ENCODE results near the gene TNFRSF1B.
A peak's percentile ranks its signal among the peaks of the same experiment; 100 is the strongest.

Gene TNFRSF1B

GRCh38 chr1:12230549-12231275, 63.9 kb downstream of the TNFRSF1B start:
- Histone ChIP-seq H3K9ac (ENCODE audit: low read depth, low read length) (no peak overlapping the region), H3K36me3 (ENCODE audit: control insufficient read depth, insufficient read depth, low read length) (peaks cover 5% of the 10 kb centered on the region; the same call in 1 of the 2 replicates), H3K4me1 (ENCODE audit: control insufficient read depth, insufficient read depth, low read length) (peaks cover 9% of the 10 kb centered on the region), H3K27me3 (ENCODE audit: control insufficient read depth, insufficient read depth, low read length) (no peaks in the 10 kb centered on the region), H3K4me3 (ENCODE audit: low read depth, low read length) (peak overlapping the region; percentile 87), H3K9me3 (ENCODE audit: control insufficient read depth, insufficient read depth, low read length) (no peaks in the 10 kb centered on the region), H3K27ac (ENCODE audit: low read depth, low read length) (peak overlapping the region; percentile 55)

GRCh38 chr1:12231276-12231595, 64.4 kb downstream of the TNFRSF1B start:
- H3K4me3 ChIP-seq (ENCODE audit: low read depth, low read length): peak overlapping the region; percentile 87
- no peak overlapping the region for H3K9ac ChIP-seq (ENCODE audit: low read depth, low read length)
- peaks cover 5% of the 10 kb centered on the region for H3K36me3 ChIP-seq (ENCODE audit: control insufficient read depth, insufficient read depth, low read length)
- no peaks in the 10 kb centered on the region for H3K27me3 ChIP-seq (ENCODE audit: control insufficient read depth, insufficient read depth, low read length)
- H3K4me1 ChIP-seq (ENCODE audit: control insufficient read depth, insufficient read depth, low read length): peaks cover 9% of the 10 kb centered on the region
- H3K27ac ChIP-seq (ENCODE audit: low read depth, low read length): peak overlapping the region; percentile 55
- no peaks in the 10 kb centered on the region for H3K9me3 ChIP-seq (ENCODE audit: control insufficient read depth, insufficient read depth, low read length)

- peaks cover 9% of the 10 kb centered on the region for H3K4me1 ChIP-seq (ENCODE audit: control insufficient read depth, insufficient read depth, low read length)
- no peak overlapping the region for H3K4me3 ChIP-seq (ENCODE audit: low read depth, low read length)
- H3K27me3 ChIP-seq (ENCODE audit: control insufficient read depth, insufficient read depth, low read length): no peaks in the 10 kb centered on the region
- no peaks in the 10 kb centered on the region for H3K9me3 ChIP-seq (ENCODE audit: control insufficient read depth, insufficient read depth, low read length)
- H3K9ac ChIP-seq (ENCODE audit: low read depth, low read length): no peak overlapping the region
- no peak overlapping the region for H3K27ac ChIP-seq (ENCODE audit: low read depth, low read length)
- peaks cover 5% of the 10 kb centered on the region for H3K36me3 ChIP-seq (ENCODE audit: control insufficient read depth, insufficient read depth, low read length)
Observed at GRCh38 chr1:12232221-12232620, 65.4 kb downstream of the TNFRSF1B start.

- Histone ChIP-seq H3K9ac (ENCODE audit: low read depth, low read length) (no peak overlapping the region), H3K27me3 (ENCODE audit: control insufficient read depth, insufficient read depth, low read length) (no peaks in the 10 kb centered on the region), H3K9me3 (ENCODE audit: control insufficient read depth, insufficient read depth, low read length) (no peaks in the 10 kb centered on the region), H3K4me3 (ENCODE audit: low read depth, low read length) (no peak overlapping the region), H3K4me1 (ENCODE audit: control insufficient read depth, insufficient read depth, low read length) (peaks cover 34% of the 10 kb centered on the region), H3K27ac (ENCODE audit: low read depth, low read length) (no peak overlapping the region), H3K36me3 (ENCODE audit: control insufficient read depth, insufficient read depth, low read length) (peaks cover 43% of the 10 kb centered on the region)
Observed at GRCh38 chr1:12244078-12244477, 77.3 kb downstream of the TNFRSF1B start.

GRCh38 chr1:12244585-12244984, 77.8 kb downstream of the TNFRSF1B start:
- peaks cover 37% of the 10 kb centered on the region for H3K4me1 ChIP-seq (ENCODE audit: control insufficient read depth, insufficient read depth, low read length)
- H3K36me3 ChIP-seq (ENCODE audit: control insufficient read depth, insufficient read depth, low read length): peaks cover 48% of the 10 kb centered on the region
- no peak overlapping the region for H3K4me3 ChIP-seq (ENCODE audit: low read depth, low read length)
- no peak overlapping the region for H3K27ac ChIP-seq (ENCODE audit: low read depth, low read length)
- H3K27me3 ChIP-seq (ENCODE audit: control insufficient read depth, insufficient read depth, low read length): no peaks in the 10 kb centered on the region
- no peaks in the 10 kb centered on the region for H3K9me3 ChIP-seq (ENCODE audit: control insufficient read depth, insufficient read depth, low read length)
- H3K9ac ChIP-seq (ENCODE audit: low read depth, low read length): no peak overlapping the region

GRCh38 chr1:12245116-12245515, 78.3 kb downstream of the TNFRSF1B start:
- Histone ChIP-seq H3K9me3 (ENCODE audit: control insufficient read depth, insufficient read depth, low read length) (no peaks in the 10 kb centered on the region), H3K9ac (ENCODE audit: low read depth, low read length) (no peak overlapping the region), H3K4me3 (ENCODE audit: low read depth, low read length) (no peak overlapping the region), H3K4me1 (ENCODE audit: control insufficient read depth, insufficient read depth, low read length) (peaks cover 35% of the 10 kb centered on the region), H3K27me3 (ENCODE audit: control insufficient read depth, insufficient read depth, low read length) (no peaks in the 10 kb centered on the region), H3K36me3 (ENCODE audit: control insufficient read depth, insufficient read depth, low read length) (peaks cover 53% of the 10 kb centered on the region), H3K27ac (ENCODE audit: low read depth, low read length) (no peak overlapping the region)

GRCh38 chr1:12245733-12246132, 78.9 kb downstream of the TNFRSF1B start:
- Histone ChIP-seq H3K4me1 (ENCODE audit: control insufficient read depth, insufficient read depth, low read length) (peaks cover 35% of the 10 kb centered on the region), H3K4me3 (ENCODE audit: low read depth, low read length) (no peak overlapping the region), H3K9ac (ENCODE audit: low read depth, low read length) (no peak overlapping the region), H3K36me3 (ENCODE audit: control insufficient read depth, insufficient read depth, low read length) (peaks cover 59% of the 10 kb centered on the region), H3K27me3 (ENCODE audit: control insufficient read depth, insufficient read depth, low read length) (no peaks in the 10 kb centered on the region), H3K27ac (ENCODE audit: low read depth, low read length) (no peak overlapping the region), H3K9me3 (ENCODE audit: control insufficient read depth, insufficient read depth, low read length) (no peaks in the 10 kb centered on the region)

- no peaks in the 10 kb centered on the region for H3K9me3 ChIP-seq (ENCODE audit: control insufficient read depth, insufficient read depth, low read length)
- H3K27ac ChIP-seq (ENCODE audit: low read depth, low read length): no peak overlapping the region
- H3K27me3 ChIP-seq (ENCODE audit: control insufficient read depth, insufficient read depth, low read length): no peaks in the 10 kb centered on the region
- H3K9ac ChIP-seq (ENCODE audit: low read depth, low read length): no peak overlapping the region
- peaks cover 30% of the 10 kb centered on the region for H3K4me1 ChIP-seq (ENCODE audit: control insufficient read depth, insufficient read depth, low read length)
- peaks cover 66% of the 10 kb centered on the region for H3K36me3 ChIP-seq (ENCODE audit: control insufficient read depth, insufficient read depth, low read length)
- no peak overlapping the region for H3K4me3 ChIP-seq (ENCODE audit: low read depth, low read length)
Observed at GRCh38 chr1:12246584-12246983, 79.8 kb downstream of the TNFRSF1B start.

- peak overlapping the region; percentile 70 for H3K27ac ChIP-seq (ENCODE audit: low read depth, low read length)
- no peak overlapping the region for H3K4me3 ChIP-seq (ENCODE audit: low read depth, low read length)
- H3K9me3 ChIP-seq (ENCODE audit: control insufficient read depth, insufficient read depth, low read length): no peaks in the 10 kb centered on the region
- no peak overlapping the region for H3K9ac ChIP-seq (ENCODE audit: low read depth, low read length)
- no peaks in the 10 kb centered on the region for H3K27me3 ChIP-seq (ENCODE audit: control insufficient read depth, insufficient read depth, low read length)
- H3K4me1 ChIP-seq (ENCODE audit: control insufficient read depth, insufficient read depth, low read length): peaks cover 18% of the 10 kb centered on the region
- H3K36me3 ChIP-seq (ENCODE audit: control insufficient read depth, insufficient read depth, low read length): peaks cover 76% of the 10 kb centered on the region
Observed at GRCh38 chr1:12249181-12249580, 82.4 kb downstream of the TNFRSF1B start.

- Histone ChIP-seq H3K9me3 (ENCODE audit: control insufficient read depth, insufficient read depth, low read length) (no peaks in the 10 kb centered on the region), H3K36me3 (ENCODE audit: control insufficient read depth, insufficient read depth, low read length) (peaks cover 70% of the 10 kb centered on the region), H3K27ac (ENCODE audit: low read depth, low read length) (peak overlapping the region; percentile 70), H3K9ac (ENCODE audit: low read depth, low read length) (no peak overlapping the region), H3K27me3 (ENCODE audit: control insufficient read depth, insufficient read depth, low read length) (no peaks in the 10 kb centered on the region), H3K4me3 (ENCODE audit: low read depth, low read length) (no peak overlapping the region), H3K4me1 (ENCODE audit: control insufficient read depth, insufficient read depth, low read length) (peaks cover 15% of the 10 kb centered on the region)
Observed at GRCh38 chr1:12249748-12250147, 83.0 kb downstream of the TNFRSF1B start.

GRCh38 chr1:12251442-12251841, 84.7 kb downstream of the TNFRSF1B start:
- peaks cover 15% of the 10 kb centered on the region for H3K4me1 ChIP-seq (ENCODE audit: control insufficient read depth, insufficient read depth, low read length)
- no peak overlapping the region for H3K9ac ChIP-seq (ENCODE audit: low read depth, low read length)
- no peak overlapping the region for H3K27ac ChIP-seq (ENCODE audit: low read depth, low read length)
- no peak overlapping the region for H3K4me3 ChIP-seq (ENCODE audit: low read depth, low read length)
- H3K9me3 ChIP-seq (ENCODE audit: control insufficient read depth, insufficient read depth, low read length): no peaks in the 10 kb centered on the region
- peaks cover 66% of the 10 kb centered on the region for H3K36me3 ChIP-seq (ENCODE audit: control insufficient read depth, insufficient read depth, low read length)
- no peaks in the 10 kb centered on the region for H3K27me3 ChIP-seq (ENCODE audit: control insufficient read depth, insufficient read depth, low read length)

All from HUES48 (cell line).